CD4-positive, alpha-beta T cell treated with Interleukin-21 for 1 hour (primary cell): Measurements from ENCODE around the gene AGBL3.
"Not testable (repeated sequence)": the region's sequence is repeated elsewhere in the genome, so short reads cannot be mapped to it uniquely, and the experiment has no call there.

Experiments used
- DNase-seq: peaks from one replicate; pipeline ENCODE4 v3.0.0-alpha.2; 2020

Gene AGBL3

DNA sequence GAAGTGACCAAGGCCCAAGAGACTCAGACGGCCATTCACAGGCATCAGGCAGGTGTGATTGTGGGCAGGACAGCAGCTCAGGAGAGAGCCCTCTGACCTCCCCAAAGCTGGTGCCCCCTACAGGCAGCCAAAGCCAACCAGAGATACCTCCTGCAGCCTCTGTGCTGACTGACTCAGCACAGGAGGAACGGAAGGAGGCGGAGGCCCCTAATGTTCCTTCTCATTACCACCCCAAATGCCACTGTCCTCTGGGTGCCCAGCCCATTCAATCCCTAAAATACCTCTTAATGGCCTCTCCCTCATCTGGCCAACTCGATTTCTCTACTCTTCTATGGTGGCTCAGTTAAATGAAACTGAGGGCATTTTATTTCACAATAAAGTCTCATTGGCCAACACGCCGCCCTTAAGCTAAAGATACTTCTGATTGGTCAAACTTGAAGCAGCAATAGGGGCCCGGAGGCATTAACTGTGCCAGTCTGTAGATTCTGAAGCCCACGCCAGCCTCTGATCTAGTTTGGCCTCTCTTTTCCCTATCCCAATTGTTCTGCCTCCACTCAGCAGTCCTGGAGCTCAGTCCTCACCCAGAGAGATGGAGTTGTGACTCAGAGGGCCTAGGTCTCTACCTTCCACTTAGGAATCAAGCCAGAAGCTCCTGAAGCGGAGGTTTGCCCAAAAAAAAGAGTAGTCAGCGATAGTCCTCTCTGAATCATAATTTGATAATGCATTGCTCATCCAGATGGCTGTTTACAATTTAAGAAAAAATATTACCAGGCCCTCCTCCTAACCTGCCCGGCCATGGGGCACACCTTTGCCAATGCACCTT is 183.0 kb downstream of the AGBL3 start:
- peak; percentile 75 for DNase-seq

DNA sequence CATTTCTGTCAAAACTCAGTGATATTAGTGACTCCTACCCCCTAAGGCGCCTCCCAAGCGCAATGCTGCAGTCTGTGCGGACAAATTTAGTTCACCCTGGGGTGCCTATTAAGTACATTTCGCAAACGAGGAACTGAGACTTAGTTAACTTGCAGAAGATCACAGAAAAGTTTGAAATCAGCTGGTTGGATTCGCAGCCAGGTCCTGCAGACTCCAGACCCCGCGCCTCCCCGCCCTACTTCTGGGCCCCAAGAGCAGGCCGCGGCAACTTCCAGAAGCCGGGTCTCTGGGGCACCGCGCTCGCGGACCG is 183.6 kb downstream of the AGBL3 start:
- no peak for DNase-seq

DNA sequence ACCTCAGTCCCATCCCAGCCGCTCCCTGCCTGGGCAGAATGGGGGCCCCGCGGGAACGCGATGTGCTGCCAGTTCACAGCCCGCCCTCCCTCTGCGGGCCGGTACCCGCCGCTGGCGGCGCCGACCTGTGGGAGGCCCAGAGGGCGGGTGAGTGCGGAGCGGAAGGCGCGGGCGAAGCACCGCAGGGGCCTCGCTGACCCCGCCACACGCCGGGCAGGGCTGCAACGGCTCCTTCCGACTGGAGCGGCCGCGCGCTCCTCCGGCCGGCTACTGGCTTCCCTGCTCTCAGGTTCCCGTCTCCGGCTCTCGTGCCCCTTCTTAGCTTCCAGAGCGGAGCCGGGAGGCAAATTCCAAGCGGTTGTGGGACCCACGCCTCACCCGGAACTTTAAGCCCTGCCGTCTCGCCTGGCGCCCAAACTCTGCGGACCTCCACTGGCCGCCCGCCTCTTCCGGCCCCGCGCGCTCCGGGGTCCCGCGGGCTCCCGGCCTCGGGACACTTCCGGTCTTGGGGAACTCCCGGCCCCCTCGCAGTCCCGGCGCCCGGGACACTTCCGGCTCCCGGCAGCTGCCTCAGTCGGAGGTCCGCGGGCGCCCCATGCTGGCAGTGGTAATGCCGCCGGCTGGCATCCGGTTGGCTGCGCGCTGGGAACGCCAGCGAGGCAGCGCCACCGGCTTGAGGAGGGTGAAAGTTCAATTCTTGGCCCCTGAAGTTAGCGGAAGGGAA is 184.1 kb downstream of the AGBL3 start, which contains the start of gene CYREN:
Gene CYREN, minus strand, starts transcription at position 434 of the 724 bp plus-strand sequence. CDS start 1,785 bp downstream, outside the sequence.
- DNase-seq: peak; percentile 92

DNA sequence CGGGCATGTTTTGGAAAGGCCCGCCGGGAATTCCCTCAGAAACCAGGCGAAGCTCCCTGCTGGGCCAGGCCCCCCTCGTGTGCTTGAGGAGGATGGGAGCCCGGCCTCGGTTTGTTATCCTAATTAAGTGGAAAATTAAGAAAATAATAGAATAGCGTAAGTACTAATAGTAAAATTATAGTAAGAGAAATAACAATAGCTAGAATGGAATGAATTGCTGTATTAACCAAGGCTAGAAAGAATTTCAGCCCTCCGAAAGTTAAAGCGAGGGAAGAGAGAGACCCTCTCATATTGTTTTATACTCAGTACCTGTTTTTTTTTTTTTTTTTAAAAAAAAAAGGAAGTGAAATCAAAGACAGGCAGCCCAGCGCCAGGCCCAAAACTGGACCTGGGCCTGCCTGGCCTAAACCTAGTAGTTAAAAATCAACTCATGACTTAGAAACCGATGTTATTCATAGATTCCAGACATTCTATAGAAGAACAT is 184.7 kb downstream of the AGBL3 start:
- not testable (repeated sequence) for DNase-seq

DNA sequence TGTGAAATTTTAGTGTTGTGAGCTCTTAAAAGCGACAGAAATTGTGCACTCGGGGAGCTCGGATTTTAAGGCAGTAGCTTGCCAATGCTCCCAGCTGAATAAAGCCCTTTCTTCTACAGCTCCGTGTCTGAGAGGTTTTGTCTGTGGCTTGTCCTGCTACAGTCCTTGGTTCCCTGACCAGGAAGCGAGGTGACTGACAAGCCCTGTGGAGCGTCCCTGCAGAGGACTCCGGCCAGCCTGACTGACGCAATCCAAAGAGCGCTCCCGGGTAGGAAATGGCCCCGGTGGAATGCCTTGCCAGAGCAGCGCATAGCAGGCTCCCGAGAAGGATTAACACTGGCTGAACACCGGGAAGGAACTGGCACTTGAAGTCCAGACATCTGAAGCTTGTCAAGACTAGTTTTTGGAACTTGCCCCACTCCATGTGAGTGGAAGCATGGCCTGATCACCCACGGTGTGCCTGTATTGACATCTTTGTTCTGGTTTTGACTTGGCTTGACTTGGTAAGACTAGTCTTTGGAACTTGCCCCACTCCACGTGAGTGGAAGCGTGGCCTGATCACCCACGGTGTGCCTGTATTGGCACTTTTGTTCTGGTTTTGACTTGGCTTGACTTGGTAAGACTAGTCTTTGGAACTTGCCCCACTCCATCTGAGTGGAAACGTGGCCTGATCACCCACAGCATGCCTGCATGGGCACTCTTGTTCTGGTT is 185.4 kb downstream of the AGBL3 start:
- DNase-seq: not testable (repeated sequence)

DNA sequence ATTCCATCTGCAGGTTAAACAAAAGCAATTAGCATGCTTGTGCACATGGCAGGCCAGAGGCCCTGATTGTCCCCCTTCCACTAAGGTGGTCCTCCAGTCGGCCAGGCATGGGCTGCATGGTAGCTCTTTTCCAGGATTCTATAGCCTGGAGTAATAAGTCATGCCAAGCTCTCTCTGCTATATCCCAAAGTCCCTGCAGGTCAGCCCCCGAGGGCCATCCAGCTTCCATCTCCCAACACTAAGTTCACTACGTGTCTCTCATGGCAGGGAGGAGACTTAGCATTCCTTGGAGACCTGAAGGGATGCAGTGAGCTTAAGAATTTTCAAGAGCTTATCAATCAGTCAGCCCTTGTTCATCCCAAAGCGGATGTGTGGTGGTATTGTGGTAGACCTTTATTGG is 187.6 kb downstream of the AGBL3 start:
- DNase-seq: not testable (repeated sequence)

DNA sequence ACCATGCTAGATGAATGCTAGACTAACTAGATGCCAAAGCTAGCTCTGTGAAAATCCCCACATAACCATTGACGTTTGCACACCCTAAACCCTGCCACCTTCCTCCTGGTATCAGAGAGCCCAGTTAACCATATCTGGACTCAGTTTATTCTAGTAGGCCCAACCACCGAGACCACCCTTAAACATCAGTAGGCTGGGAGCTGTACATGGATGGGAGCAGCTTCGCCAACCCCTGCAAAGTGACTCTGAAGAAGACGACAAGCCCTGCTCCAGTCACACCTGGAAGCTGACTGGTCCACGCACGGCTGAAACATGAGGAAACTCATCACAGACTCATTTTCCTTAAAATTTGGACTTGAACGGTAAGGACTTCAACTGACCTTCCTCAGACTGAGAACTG is 188.6 kb downstream of the AGBL3 start:
- no peak for DNase-seq

DNA sequence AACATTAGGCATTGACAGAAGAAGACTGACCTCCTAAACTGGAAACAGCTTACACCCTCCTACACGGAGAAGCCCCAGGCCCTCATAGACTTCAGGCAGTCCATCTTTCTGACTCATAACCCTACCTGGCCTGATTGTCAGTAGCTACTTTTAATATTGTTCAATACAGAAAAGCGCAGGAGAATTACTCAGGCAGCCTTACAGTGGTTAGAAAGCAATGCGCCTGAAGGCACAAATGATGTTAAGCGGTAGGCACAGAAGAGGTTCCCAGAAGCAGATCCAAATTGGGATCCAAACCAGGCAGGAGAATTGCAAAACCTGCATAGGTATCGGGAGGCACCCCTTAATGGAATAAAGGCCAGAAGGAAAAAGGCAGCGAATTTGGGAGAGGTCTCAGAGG is 189.6 kb downstream of the AGBL3 start:
- DNase-seq: no peak

DNA sequence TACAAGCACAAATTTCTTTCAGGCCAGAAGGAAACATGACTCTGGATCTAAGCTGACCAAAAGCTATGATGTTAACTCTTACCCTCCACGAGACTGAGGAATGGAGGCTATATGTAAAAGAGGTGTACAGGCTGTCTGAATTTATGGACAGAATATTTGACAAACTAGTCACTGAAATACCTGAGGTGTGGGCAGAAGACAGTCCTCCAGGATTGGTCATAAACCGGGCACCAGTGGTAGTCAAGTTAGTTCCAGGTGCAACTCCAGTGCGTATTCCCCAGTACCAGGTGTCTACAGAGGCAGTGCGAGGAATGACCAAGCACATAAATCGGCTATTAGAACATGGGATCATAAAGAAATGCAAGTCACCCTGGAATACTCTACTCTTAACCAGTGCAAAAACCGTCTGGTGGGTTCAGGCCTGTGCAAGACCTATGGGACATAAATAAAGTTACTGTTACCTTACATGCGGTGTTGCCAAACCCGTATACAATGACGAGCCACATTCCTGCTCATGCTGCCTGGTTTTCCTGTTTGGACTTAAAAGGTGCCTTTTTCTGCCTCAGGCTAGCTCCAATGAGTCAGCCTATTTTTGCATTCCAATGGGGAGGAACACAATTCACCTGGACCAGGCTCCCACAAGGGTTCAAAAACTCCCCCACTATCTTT is 190.9 kb downstream of the AGBL3 start:
- no peak for DNase-seq

DNA sequence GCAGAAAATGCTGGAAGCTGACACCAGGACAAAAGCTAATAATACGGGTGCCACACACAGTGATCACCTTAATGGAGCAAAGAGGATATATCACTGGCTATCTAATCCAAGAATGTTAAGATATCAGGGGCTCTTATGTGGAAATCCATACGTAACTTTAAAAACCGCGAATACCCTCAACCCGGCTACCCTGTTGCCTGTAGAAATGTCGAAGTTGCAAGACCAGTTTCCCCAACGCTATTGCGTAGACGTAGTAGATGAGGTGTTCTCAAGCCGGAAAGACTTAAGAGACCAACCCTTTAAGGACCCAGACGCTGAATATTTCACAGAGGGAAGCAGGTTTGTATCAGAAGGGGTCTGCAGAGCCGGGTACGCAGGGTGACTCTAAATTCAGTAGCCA is 192.1 kb downstream of the AGBL3 start:
- no peak for DNase-seq

DNA sequence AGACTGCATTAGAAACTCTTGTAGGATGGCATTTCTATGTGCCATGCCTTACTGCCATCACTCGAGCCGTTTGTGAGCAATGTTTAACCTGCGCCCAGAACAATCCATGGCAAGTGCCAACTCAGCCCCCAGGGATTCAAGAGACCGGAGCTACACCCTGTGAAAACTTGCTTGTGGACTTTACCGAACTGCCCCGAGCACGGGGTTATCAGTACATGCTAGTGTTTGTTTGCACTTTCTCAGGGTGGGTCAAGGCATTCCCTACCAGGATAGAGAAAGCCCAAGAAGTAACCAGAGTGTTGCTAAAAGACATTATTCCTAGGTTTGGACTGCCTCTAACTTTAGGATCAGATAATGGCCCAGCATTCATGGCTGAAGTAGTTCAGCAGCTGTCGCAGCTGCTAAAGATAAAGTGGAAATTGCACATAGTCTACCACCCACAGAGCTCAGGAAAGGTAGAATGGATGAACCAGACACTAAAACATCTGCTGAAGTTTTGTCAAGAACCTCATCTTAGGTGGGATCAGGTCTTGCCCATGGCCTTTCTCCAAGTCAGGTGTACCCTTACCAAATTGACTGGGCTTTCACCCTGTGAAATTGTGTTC is 193.1 kb downstream of the AGBL3 start:
- DNase-seq: no peak

DNA sequence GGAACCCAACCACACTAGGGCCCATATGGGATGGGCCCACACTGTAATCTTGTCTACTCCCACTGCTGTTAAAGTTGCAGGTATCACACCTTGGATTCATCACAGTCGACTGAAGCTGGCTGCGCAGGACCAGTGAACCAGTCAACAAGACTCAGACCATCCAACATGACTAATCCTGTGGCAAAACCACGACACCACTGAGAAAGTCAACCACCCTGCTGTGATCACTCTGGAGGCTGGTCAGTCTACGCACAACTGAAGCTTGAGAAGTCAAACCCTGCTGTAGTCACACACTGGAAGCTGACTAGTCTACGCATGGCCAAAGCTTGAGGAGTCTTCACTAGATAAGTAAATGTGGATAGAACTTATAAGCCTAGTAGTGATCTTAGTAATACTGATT is 193.8 kb downstream of the AGBL3 start:
- no peak for DNase-seq

DNA sequence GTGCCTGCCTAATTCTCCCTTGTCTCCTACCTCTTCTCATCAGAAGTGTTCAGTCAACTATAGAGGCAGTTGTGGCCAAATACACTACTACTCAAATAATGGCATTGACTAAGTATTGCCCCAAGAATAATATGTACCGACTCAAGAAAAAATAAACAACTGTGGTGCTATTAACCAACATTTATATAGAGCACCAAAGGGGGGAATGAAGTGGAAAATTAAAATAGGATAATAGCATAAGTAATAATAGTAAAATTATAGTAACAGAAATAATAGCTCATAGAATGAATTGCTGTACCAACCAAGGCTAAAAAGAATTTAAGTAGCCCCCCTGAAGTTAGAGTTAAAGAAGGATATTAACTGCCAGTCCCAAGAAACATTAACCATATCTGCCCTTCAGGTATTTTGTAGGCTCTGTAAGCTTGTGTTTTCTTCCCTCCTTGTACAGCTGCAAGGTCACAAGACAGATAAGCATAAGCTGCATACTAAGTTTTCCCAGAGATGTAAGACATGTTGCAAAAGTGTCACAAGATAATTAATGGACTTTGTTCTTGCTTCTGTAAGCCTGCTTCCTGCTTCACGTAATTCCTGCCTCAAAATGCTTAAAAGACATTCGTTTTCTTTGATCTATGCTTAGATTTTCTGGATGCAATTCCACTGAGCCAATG is 195.1 kb downstream of the AGBL3 start:
- DNase-seq: no peak

DNA sequence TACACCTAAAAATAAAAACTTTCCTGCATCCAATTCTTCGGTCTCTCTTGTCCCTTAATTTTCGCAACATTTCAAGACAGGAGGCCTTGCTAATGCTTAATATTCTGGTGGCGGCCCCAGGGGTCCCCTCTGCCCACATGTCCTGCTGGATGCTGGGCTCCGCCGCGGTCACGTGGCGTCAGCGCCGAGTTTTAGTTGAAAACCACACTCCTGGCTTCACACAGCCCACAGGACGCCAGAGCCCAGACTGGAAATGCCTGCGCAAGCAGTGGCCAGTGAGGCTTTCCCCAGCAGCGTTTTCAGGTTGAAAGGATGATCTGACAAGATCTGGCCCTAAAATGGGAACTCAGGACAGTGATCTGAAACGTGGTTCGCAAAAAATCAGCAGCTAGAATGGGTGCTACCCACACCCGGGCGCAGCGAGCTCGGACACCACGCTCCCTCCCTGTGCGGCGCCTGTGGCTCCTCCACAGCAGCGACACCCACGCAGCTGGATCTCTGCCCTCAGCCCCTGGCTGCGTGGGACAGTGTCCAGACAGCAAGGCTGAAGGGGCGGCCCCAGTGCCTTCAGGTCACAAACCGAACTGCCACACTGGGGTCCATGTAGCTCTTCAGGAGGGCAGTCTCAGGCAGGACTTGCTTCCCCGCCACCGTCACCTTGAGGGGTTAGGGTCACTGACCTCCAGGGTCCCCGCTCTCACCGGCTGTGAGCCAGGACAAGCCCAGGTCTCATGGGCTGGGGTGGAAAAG is 195.8 kb downstream of the AGBL3 start:
- no peak for DNase-seq

DNA sequence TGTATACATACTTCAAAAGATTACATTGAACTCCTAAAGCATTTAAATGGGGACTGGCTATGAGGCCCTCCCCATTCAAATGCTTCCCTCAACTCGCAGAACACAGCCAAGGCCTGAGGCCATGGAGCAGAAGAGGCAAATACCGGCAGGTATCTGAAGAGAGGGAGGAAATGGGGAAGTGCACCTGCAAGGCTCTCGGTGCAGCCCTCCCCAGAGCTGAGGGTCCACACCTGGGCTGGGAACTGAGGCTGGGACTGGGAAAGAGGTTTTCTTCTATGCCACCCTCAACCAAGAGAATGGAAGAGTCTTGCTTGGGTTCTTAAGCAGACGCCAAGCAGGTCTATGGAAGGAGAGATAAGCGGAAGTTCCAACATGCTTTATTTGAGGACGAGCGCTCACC is 197.2 kb downstream of the AGBL3 start:
- DNase-seq: no peak

DNA sequence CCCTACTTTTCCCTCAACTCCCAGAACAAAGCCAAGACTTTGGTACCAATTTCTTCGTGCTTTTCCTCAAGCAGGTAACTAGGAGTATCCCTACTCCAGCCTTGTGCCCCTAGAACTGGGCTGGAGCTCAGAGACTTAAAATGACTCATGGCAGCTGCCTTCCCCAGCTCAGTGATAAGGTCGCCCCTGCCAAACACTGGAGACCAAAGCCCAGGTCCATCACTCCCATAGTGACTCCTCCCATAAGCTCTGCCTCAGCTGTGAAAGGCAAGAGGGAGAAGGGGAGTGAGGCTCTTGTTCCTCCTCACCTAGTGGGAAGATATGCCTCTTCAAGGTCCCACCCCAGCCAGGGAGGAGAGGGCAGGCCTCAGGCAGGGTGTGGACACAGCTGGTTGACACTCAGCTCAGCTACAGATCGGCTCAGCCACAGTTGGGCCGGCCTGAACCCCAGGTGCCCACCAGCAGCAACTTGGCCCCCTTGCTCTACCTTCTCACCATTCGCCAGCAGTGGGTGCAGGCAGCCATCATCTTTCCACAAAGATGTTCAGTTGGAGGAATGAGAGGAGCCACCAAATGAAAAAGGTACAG is 198.0 kb downstream of the AGBL3 start:
- DNase-seq: no peak
